IPS-20b (cell line): Measurements from ENCODE around the gene SSBP3.
"Not testable (repeated sequence)": the region's sequence is repeated elsewhere in the genome, so short reads cannot be mapped to it uniquely, and the experiment has no call there.

ENCODE experiments used
- H3K27ac ChIP-seq: one replicate; pipeline ENCODE4 v1.5.1; 2013; ENCODE audit warnings: low read length
- H3K27me3 ChIP-seq: 2 replicates; pipeline ENCODE4 v1.6.1; 2013; ENCODE audit warnings: mild to moderate bottlenecking, low read length, inconsistent platforms; ENCODE audit not compliant: insufficient read depth
- H3K36me3 ChIP-seq: 2 replicates; pipeline ENCODE4 v1.6.1; 2013; ENCODE audit warnings: low read depth, mild to moderate bottlenecking, inconsistent platforms, low read length, moderate library complexity; ENCODE audit not compliant: insufficient read depth
- H3K4me1 ChIP-seq: 2 replicates; pipeline ENCODE4 v1.6.1; 2013; ENCODE audit warnings: mild to moderate bottlenecking, control low read depth, inconsistent platforms, low read length, moderate library complexity; ENCODE audit not compliant: insufficient read depth
- H3K4me3 ChIP-seq: 2 replicates; pipeline ENCODE4 v1.5.1; 2013; ENCODE audit warnings: mild to moderate bottlenecking, low read length, inconsistent platforms
- H3K9ac ChIP-seq: 2 replicates; pipeline ENCODE4 v1.6.1; 2013; ENCODE audit warnings: low read depth, mild to moderate bottlenecking, inconsistent platforms, low read length, moderate library complexity
- H3K9me3 ChIP-seq: 2 replicates; pipeline ENCODE4 v1.6.1; 2013; ENCODE audit warnings: mild to moderate bottlenecking, low read depth, low read length, inconsistent platforms; ENCODE audit not compliant: insufficient read depth

SSBP3 gene

GRCh38 chr1:54428837-54429518, 22.8 kb upstream of the SSBP3 start:
- Histone ChIP-seq H3K4me3 (no peak overlapping the region), H3K9me3 (no peaks in the 10 kb centered on the region), H3K27ac (no peak overlapping the region), H3K36me3 (no peaks in the 10 kb centered on the region), H3K9ac (no peak overlapping the region), H3K27me3 (no peaks in the 10 kb centered on the region), H3K4me1 (no peaks in the 10 kb centered on the region)

- H3K9me3 ChIP-seq = no peaks in the 10 kb centered on the region
- H3K36me3 ChIP-seq = no peaks in the 10 kb centered on the region
- no peak overlapping the region for H3K4me3 ChIP-seq
- no peaks in the 10 kb centered on the region for H3K27me3 ChIP-seq
- no peaks in the 10 kb centered on the region for H3K4me1 ChIP-seq
- no peak overlapping the region for H3K27ac ChIP-seq
- no peak overlapping the region for H3K9ac ChIP-seq
Measured at GRCh38 chr1:54425152-54425584, 19.0 kb upstream of the SSBP3 start.

GRCh38 chr1:54424398-54424797, 18.2 kb upstream of the SSBP3 start:
- Histone ChIP-seq H3K9me3 (no peaks in the 10 kb centered on the region), H3K27me3 (no peaks in the 10 kb centered on the region), H3K4me3 (no peak overlapping the region), H3K36me3 (no peaks in the 10 kb centered on the region), H3K4me1 (no peaks in the 10 kb centered on the region), H3K9ac (no peak overlapping the region), H3K27ac (no peak overlapping the region)

GRCh38 chr1:54421101-54421504, 14.9 kb upstream of the SSBP3 start:
- H3K9me3 ChIP-seq = no peaks in the 10 kb centered on the region
- H3K27me3 ChIP-seq = peaks cover 3% of the 10 kb centered on the region; the same call in 1 of the 2 replicates
- no peaks in the 10 kb centered on the region for H3K36me3 ChIP-seq
- H3K9ac ChIP-seq = no peak overlapping the region
- no peak overlapping the region for H3K27ac ChIP-seq
- no peak overlapping the region for H3K4me3 ChIP-seq
- no peaks in the 10 kb centered on the region for H3K4me1 ChIP-seq

GRCh38 chr1:54418598-54418997, 12.4 kb upstream of the SSBP3 start:
- not testable (repeated sequence) for H3K4me1 ChIP-seq, H3K9me3 ChIP-seq, H3K27ac ChIP-seq, H3K36me3 ChIP-seq, H3K9ac ChIP-seq, H3K4me3 ChIP-seq, H3K27me3 ChIP-seq

GRCh38 chr1:54417123-54417522, 10.9 kb upstream of the SSBP3 start:
- Histone ChIP-seq H3K36me3 (no peaks in the 10 kb centered on the region), H3K9me3 (no peaks in the 10 kb centered on the region), H3K4me1 (no peaks in the 10 kb centered on the region), H3K4me3 (no peak overlapping the region), H3K9ac (no peak overlapping the region), H3K27ac (no peak overlapping the region), H3K27me3 (peaks cover 8% of the 10 kb centered on the region; the same call in 1 of the 2 replicates)

GRCh38 chr1:54416435-54416834, 10.2 kb upstream of the SSBP3 start:
- H3K9ac ChIP-seq = no peak overlapping the region
- no peaks in the 10 kb centered on the region for H3K9me3 ChIP-seq
- H3K27me3 ChIP-seq = peaks cover 8% of the 10 kb centered on the region; the same call in 1 of the 2 replicates
- H3K27ac ChIP-seq = no peak overlapping the region
- no peaks in the 10 kb centered on the region for H3K4me1 ChIP-seq
- no peak overlapping the region for H3K4me3 ChIP-seq
- H3K36me3 ChIP-seq = no peaks in the 10 kb centered on the region

- no peaks in the 10 kb centered on the region for H3K9me3 ChIP-seq
- H3K4me1 ChIP-seq = no peaks in the 10 kb centered on the region
- H3K27me3 ChIP-seq = peaks cover 8% of the 10 kb centered on the region; the same call in 1 of the 2 replicates
- no peaks in the 10 kb centered on the region for H3K36me3 ChIP-seq
- no peak overlapping the region for H3K27ac ChIP-seq
- H3K9ac ChIP-seq = no peak overlapping the region
- no peak overlapping the region for H3K4me3 ChIP-seq
Measured at GRCh38 chr1:54415991-54416390, 9.8 kb upstream of the SSBP3 start.

GRCh38 chr1:54415533-54415932, 9.3 kb upstream of the SSBP3 start:
- Histone ChIP-seq H3K36me3 (no peaks in the 10 kb centered on the region), H3K4me1 (peaks cover 4% of the 10 kb centered on the region; the same call in 1 of the 2 replicates), H3K4me3 (no peak overlapping the region), H3K27me3 (peaks cover 8% of the 10 kb centered on the region; the same call in 1 of the 2 replicates), H3K27ac (no peak overlapping the region), H3K9me3 (no peaks in the 10 kb centered on the region), H3K9ac (no peak overlapping the region)

GRCh38 chr1:54413732-54414131, 7.5 kb upstream of the SSBP3 start:
- Histone ChIP-seq H3K27me3 (peaks cover 8% of the 10 kb centered on the region; the same call in 1 of the 2 replicates), H3K27ac (no peak overlapping the region), H3K4me3 (no peak overlapping the region), H3K4me1 (peaks cover 16% of the 10 kb centered on the region), H3K9me3 (no peaks in the 10 kb centered on the region), H3K9ac (no peak overlapping the region), H3K36me3 (no peaks in the 10 kb centered on the region)

GRCh38 chr1:54413295-54413694, 7.1 kb upstream of the SSBP3 start:
- Histone ChIP-seq H3K9me3 (no peaks in the 10 kb centered on the region), H3K27ac (no peak overlapping the region), H3K4me1 (peaks cover 21% of the 10 kb centered on the region), H3K36me3 (no peaks in the 10 kb centered on the region), H3K4me3 (no peak overlapping the region), H3K9ac (no peak overlapping the region), H3K27me3 (peaks cover 8% of the 10 kb centered on the region; the same call in 1 of the 2 replicates)

- Histone ChIP-seq H3K36me3 (no peaks in the 10 kb centered on the region), H3K4me3 (no peak overlapping the region), H3K9ac (no peak overlapping the region), H3K9me3 (no peaks in the 10 kb centered on the region), H3K4me1 (peaks cover 27% of the 10 kb centered on the region), H3K27ac (no peak overlapping the region), H3K27me3 (no peaks in the 10 kb centered on the region; the same call in 1 of the 2 replicates)
Measured at GRCh38 chr1:54410359-54410758, 4.2 kb upstream of the SSBP3 start.
